IMR-90 (cell line): ENCODE results near the gene TMSB15C. TPM values are rescaled to one million over a fixed set of nuclear protein-coding genes. Genes with fewer than 3 reads are reported as not detected.

Experiments used
- ATAC-seq: fragments of 200-7000 bp; cut with Tn5 transposase; 2 replicates; pipeline ENCODE4 v1.9.1; 2020; ENCODE audit warnings: low read depth, mild to moderate bottlenecking, moderate library complexity
- BruUV-seq: library from RNA; stranded (reverse); fragments of 400-500 nt; replicated peaks from 2 replicates; lab custom pipeline; 2021; lab: Mats Ljungman, UMichigan
- CTCF ChIA-PET: fragments of 300-600 bp; formaldehyde crosslinking; extraction: SDS; loops from one replicate; lab custom pipeline; 2021; ENCODE audit warnings: antibody characterized with exemption; lab: Yijun Ruan, JAX
- POLR2A ChIA-PET: fragments of 300-600 bp; sonication (Branson Sonifier 250); formaldehyde crosslinking; loops from one replicate; lab custom pipeline; 2022; ENCODE audit warnings: antibody characterized with exemption; ENCODE audit not compliant: unreplicated experiment; lab: Charles Lee
- DNase-seq: peaks from one replicate; pipeline ENCODE4 v3.0.0; 2013
- H2AFZ ChIP-seq: replicated peaks from 2 replicates; pipeline ENCODE3; 2013; ENCODE audit warnings: low read length, mild to moderate bottlenecking; ENCODE audit not compliant: poor library complexity
- H2AK5ac ChIP-seq: 2 replicates; pipeline ENCODE4 v1.6.1; 2013; ENCODE audit warnings: low read depth, low read length, inconsistent platforms
- H2AK9ac ChIP-seq: replicated peaks from 2 replicates; pipeline ENCODE3; 2013; ENCODE audit warnings: mild to moderate bottlenecking, low read depth, low read length, moderate library complexity; ENCODE audit not compliant: poor library complexity
- H2BK120ac ChIP-seq: 2 replicates; pipeline ENCODE4 v1.6.1; 2013; ENCODE audit warnings: low read depth, low read length, inconsistent platforms
- H2BK15ac ChIP-seq: 3 replicates; pipeline ENCODE4 v1.6.1; 2013; ENCODE audit warnings: low read depth, low read length, inconsistent platforms
- H2BK20ac ChIP-seq: 2 replicates; pipeline ENCODE4 v1.6.1; 2013; ENCODE audit warnings: low read depth, mild to moderate bottlenecking, inconsistent platforms, low read length, moderate library complexity
- H2BK5ac ChIP-seq: 2 replicates; pipeline ENCODE4 v1.6.1; 2013; ENCODE audit warnings: mild to moderate bottlenecking, low read depth, low read length, inconsistent platforms; ENCODE audit not compliant: poor library complexity, severe bottlenecking
- H3K14ac ChIP-seq: replicated peaks from 2 replicates; pipeline ENCODE4 v1.6.1; 2013; ENCODE audit warnings: low read depth, low read length, inconsistent platforms
- H3K18ac ChIP-seq: 2 replicates; pipeline ENCODE4 v1.6.1; 2013; ENCODE audit warnings: low read depth, low read length, control low read depth
- H3K23ac ChIP-seq: 2 replicates; pipeline ENCODE4 v1.6.1; 2013; ENCODE audit warnings: low read depth, low read length, inconsistent platforms
- H3K27ac ChIP-seq: 2 replicates; pipeline ENCODE4 v1.5.1; 2013; ENCODE audit warnings: mild to moderate bottlenecking, control low read depth, low read length; ENCODE audit not compliant: insufficient read depth
- H3K27me3 ChIP-seq: 2 replicates; pipeline ENCODE4 v1.6.1; 2013; ENCODE audit warnings: low read length; ENCODE audit not compliant: control insufficient read depth, insufficient read depth
- H3K36me3 ChIP-seq: 2 replicates; pipeline ENCODE4 v1.6.1; 2013; ENCODE audit warnings: low read length, mixed read lengths; ENCODE audit not compliant: control insufficient read depth, insufficient read depth
- H3K4ac ChIP-seq: 2 replicates; pipeline ENCODE4 v1.6.1; 2013; ENCODE audit warnings: low read depth, low read length, inconsistent platforms
- H3K4me1 ChIP-seq: 2 replicates; pipeline ENCODE4 v1.6.1; 2013; ENCODE audit warnings: low read length, mixed read lengths; ENCODE audit not compliant: control insufficient read depth, insufficient read depth
- H3K4me2 ChIP-seq: 2 replicates; pipeline ENCODE4 v1.6.1; 2013; ENCODE audit warnings: low read depth, mild to moderate bottlenecking, control low read depth, low read length, moderate library complexity
- H3K4me3 ChIP-seq: 2 replicates; pipeline ENCODE4 v1.5.1; 2013; ENCODE audit warnings: low read depth, mild to moderate bottlenecking, control low read depth, low read length, moderate library complexity; ENCODE audit not compliant: insufficient read depth
- H3K56ac ChIP-seq: 2 replicates; pipeline ENCODE4 v1.6.1; 2013; ENCODE audit warnings: low read length, inconsistent platforms; ENCODE audit not compliant: insufficient read depth; ENCODE audit errors: extremely low read depth
- H3K79me1 ChIP-seq, 2 experiments: 2 replicates each; pipeline ENCODE4 v1.6.1; 2013; ENCODE audit warnings: low read length in 2 of 2, inconsistent platforms in 1 of 2, low read depth in 1 of 2
- H3K9ac ChIP-seq: 2 replicates; pipeline ENCODE4 v1.6.1; 2013; ENCODE audit warnings: low read depth, low read length, control low read depth
- H3K9me1 ChIP-seq: 2 replicates; pipeline ENCODE4 v1.6.1; 2013; ENCODE audit warnings: low read length, inconsistent platforms; ENCODE audit not compliant: insufficient read depth
- H3K9me3 ChIP-seq: 2 replicates; pipeline ENCODE4 v1.6.1; 2013; ENCODE audit warnings: low read length; ENCODE audit not compliant: control insufficient read depth, insufficient read depth
- H4K20me1 ChIP-seq: 2 replicates; pipeline ENCODE4 v1.6.1; 2013; ENCODE audit warnings: low read length, inconsistent platforms; ENCODE audit not compliant: insufficient read depth
- H4K5ac ChIP-seq: 2 replicates; pipeline ENCODE4 v1.6.1; 2013; ENCODE audit warnings: mild to moderate bottlenecking, low read depth, low read length, control low read depth
- H4K8ac ChIP-seq, 2 experiments: 2 replicates each; pipeline ENCODE4 v1.6.1; 2013; ENCODE audit warnings: low read depth in 2 of 2, low read length in 2 of 2, control low read depth in 1 of 2, inconsistent platforms in 1 of 2
- H4K91ac ChIP-seq: 2 replicates; pipeline ENCODE4 v1.6.1; 2013; ENCODE audit warnings: low read depth, low read length, inconsistent platforms; ENCODE audit not compliant: insufficient read depth
- BHLHE40 ChIP-seq: fragments of 150-350 bp; IDR thresholded peaks from 2 replicates; pipeline ENCODE4 v1.6.1; 2016; ENCODE audit warnings: mild to moderate bottlenecking, low read depth, low read length
- CHD1 ChIP-seq: IDR thresholded peaks from 2 replicates; pipeline ENCODE4 v1.6.1; 2012; ENCODE audit warnings: low read depth, low read length, improper control_type of control experiment
- FOS ChIP-seq: fragments of 150-350 bp; IDR thresholded peaks from 2 replicates; pipeline ENCODE4 v1.6.1; 2016; ENCODE audit warnings: low read depth, low read length
- MAFK ChIP-seq: IDR thresholded peaks from 2 replicates; pipeline ENCODE4 v1.6.1; 2012; ENCODE audit warnings: low read depth, low read length, improper control_type of control experiment
- MAZ ChIP-seq: IDR thresholded peaks from 2 replicates; pipeline ENCODE4 v1.6.1; 2012; ENCODE audit warnings: low read depth, mild to moderate bottlenecking, low read length, improper control_type of control experiment, moderate library complexity, borderline replicate concordance
- MXI1 ChIP-seq: IDR thresholded peaks from 2 replicates; pipeline ENCODE4 v1.6.1; 2012; ENCODE audit warnings: low read depth, mild to moderate bottlenecking, low read length, moderate library complexity, borderline replicate concordance
- NFE2L2 ChIP-seq: fragments of 150-350 bp; IDR thresholded peaks from 2 replicates; pipeline ENCODE4 v1.6.1; 2016; ENCODE audit warnings: low read depth, mild to moderate bottlenecking, low read length
- POLR2A ChIP-seq: IDR thresholded peaks from 2 replicates; pipeline ENCODE4 v1.6.1; 2012; ENCODE audit warnings: mild to moderate bottlenecking, low read depth, low read length
- RAD21 ChIP-seq: IDR thresholded peaks from 2 replicates; pipeline ENCODE4 v1.6.1; 2012; ENCODE audit warnings: low read length, improper control_type of control experiment
- RCOR1 ChIP-seq: IDR thresholded peaks from 2 replicates; pipeline ENCODE4 v1.6.1; 2012; ENCODE audit warnings: mild to moderate bottlenecking, low read length, improper control_type of control experiment; ENCODE audit not compliant: insufficient replicate concordance
- RFX5 ChIP-seq: IDR thresholded peaks from 2 replicates; pipeline ENCODE4 v1.8.0; 2012; ENCODE audit warnings: low read depth, mild to moderate bottlenecking, low read length, moderate library complexity
- WGBS, 2 experiments: methylation state at CpG; one replicate each; pipeline versions ENCODE4 v1.1.5 to v1.1.7; 2013; ENCODE audit warnings: missing lambda C conversion rate in 2 of 2; ENCODE audit not compliant: insufficient read length in 1 of 2; ENCODE audit errors: extremely low coverage in 2 of 2; 5-methylcytosine and 5-hydroxymethylcytosine counted together
- dilution Hi-C: fragments of 300-500 bp; cut with HindIII; formaldehyde crosslinking; loops from one replicate; pipeline ENCODE4 v1.14.3; 2018; ENCODE audit warnings: low sequenced_read_pairs; ENCODE audit not compliant: unreplicated experiment
- in situ Hi-C: fragments of 300-500 bp; cut with MboI; formaldehyde crosslinking; loops from 3 replicates; pipeline ENCODE4 v1.14.3; 2019; ENCODE audit warnings: low sequenced_read_pairs, inconsistent platforms, mixed read lengths
- intact Hi-C: fragments of 100-400 bp; cut with micrococcal nuclease; formaldehyde crosslinking; loops from 2 replicates; pipeline ENCODE4 v1.10.0; 2022
- polyA plus RNA-seq, 3 experiments: library from polyadenylated mRNA; depleted of rRNA; stranded (reverse); fragments of >200 nt; gene quantifications; 2 replicates each; pipeline ENCODE4 v1.2.3, GENCODE V29; 2012; ENCODE audit warnings: low replicate concordance in 1 of 3
- total RNA-seq: library from RNA; depleted of rRNA; stranded (reverse); fragments of >200 nt; gene quantifications from 2 replicates; pipeline ENCODE4 v1.2.3, GENCODE V29; 2012
- TF ChIP-seq, protein P1 (sequence below): conservative IDR thresholded peaks from 2 replicates; pipeline ENCODE4 v1.5.1; 2012; ENCODE audit warnings: mild to moderate bottlenecking, low read depth, low read length, improper control_type of control experiment
- TF ChIP-seq, protein P2 (sequence below): fragments of 150-350 bp; IDR thresholded peaks from 2 replicates; pipeline ENCODE4 v1.6.1; 2017; ENCODE audit warnings: mild to moderate bottlenecking, antibody characterized with exemption, low read length, low read depth
- TF ChIP-seq, protein P3 (sequence below): fragments of 150-350 bp; IDR thresholded peaks from 2 replicates; pipeline ENCODE4 v1.6.1; 2016; ENCODE audit warnings: low read depth, mild to moderate bottlenecking, low read length, moderate library complexity, borderline replicate concordance

TMSB15C gene
- total and polyA plus RNA-seq, 2 of the 4 experiments (the other 2 are of a cell fraction) = 1.9 to 2.0 TPM

DNA sequence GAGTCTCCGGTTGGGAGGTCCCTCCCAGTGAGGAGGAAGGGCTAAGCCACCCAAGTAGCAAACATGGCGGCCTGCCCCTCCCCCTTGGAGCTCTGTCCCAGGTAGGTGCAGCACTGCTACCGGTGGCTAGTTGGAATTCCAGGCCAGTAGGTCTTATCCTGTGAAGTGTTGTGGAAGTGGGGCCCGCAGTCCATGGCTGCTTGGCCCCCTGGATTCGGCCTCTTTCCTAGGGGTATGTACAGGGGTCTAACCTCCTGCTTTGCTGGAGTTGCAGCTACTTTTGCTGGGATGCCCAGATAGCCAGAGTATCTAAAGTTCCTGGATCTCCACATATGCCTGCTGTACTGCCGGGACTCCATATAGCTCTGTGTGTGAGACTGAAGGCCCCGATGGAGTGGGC, 9.9 kb upstream of the TMSB15C start:
- H3K23ac ChIP-seq = no peak overlapping the region
- H3K56ac ChIP-seq = no peak overlapping the region
- CTCF ChIA-PET = no interaction called here
- no peak overlapping the region for H3K4me3 ChIP-seq
- POLR2A ChIA-PET = no interaction called here
- H4K20me1 ChIP-seq = no peaks in the 10 kb centered on the region
- H3K36me3 ChIP-seq = no peaks in the 10 kb centered on the region
- in situ Hi-C loops = no loop called here
- H2AK5ac ChIP-seq = no peak overlapping the region
- H3K9me1 ChIP-seq = no peaks in the 10 kb centered on the region
- H2BK15ac ChIP-seq = no peak overlapping the region
- no peak overlapping the region for H3K4ac ChIP-seq
- no CpG with 5 or more reads among the region's 7 CpGs for WGBS, 2 experiments
- dilution Hi-C loops = no loop called here
- no peak overlapping the region for H3K27ac ChIP-seq
- H2BK20ac ChIP-seq = no peak overlapping the region
- H4K5ac ChIP-seq = no peak overlapping the region
- peaks cover 4% of the 10 kb centered on the region for H3K27me3 ChIP-seq
- H3K14ac ChIP-seq = no peak overlapping the region
- H3K9me3 ChIP-seq = no peaks in the 10 kb centered on the region
- BruUV-seq = no TSS peak
- ATAC-seq (no peak), DNase-seq (no peak)
- no peak overlapping the region for H2AK9ac ChIP-seq
- H2BK5ac ChIP-seq = no peak overlapping the region
- no peak overlapping the region for H4K91ac ChIP-seq
- H2BK120ac ChIP-seq = no peak overlapping the region
- H3K79me1 ChIP-seq = no peaks in the 10 kb centered on the region
- H3K18ac ChIP-seq = no peak overlapping the region
- no peak overlapping the region for H4K8ac ChIP-seq
- H2AFZ ChIP-seq = no peak overlapping the region
- no peaks in the 10 kb centered on the region for H3K4me1 ChIP-seq
- no peak overlapping the region for H3K9ac ChIP-seq
- TF ChIP-seq BHLHE40 (no peak), NFE2L2 (no peak), MXI1 (no peak), POLR2A (no peak), MAZ (no peak), FOS (no peak), RFX5 (no peak), RAD21 (no peak), CHD1 (no peak), RCOR1 (no peak), MAFK (no peak)
- TF ChIP-seq, protein P1, sequence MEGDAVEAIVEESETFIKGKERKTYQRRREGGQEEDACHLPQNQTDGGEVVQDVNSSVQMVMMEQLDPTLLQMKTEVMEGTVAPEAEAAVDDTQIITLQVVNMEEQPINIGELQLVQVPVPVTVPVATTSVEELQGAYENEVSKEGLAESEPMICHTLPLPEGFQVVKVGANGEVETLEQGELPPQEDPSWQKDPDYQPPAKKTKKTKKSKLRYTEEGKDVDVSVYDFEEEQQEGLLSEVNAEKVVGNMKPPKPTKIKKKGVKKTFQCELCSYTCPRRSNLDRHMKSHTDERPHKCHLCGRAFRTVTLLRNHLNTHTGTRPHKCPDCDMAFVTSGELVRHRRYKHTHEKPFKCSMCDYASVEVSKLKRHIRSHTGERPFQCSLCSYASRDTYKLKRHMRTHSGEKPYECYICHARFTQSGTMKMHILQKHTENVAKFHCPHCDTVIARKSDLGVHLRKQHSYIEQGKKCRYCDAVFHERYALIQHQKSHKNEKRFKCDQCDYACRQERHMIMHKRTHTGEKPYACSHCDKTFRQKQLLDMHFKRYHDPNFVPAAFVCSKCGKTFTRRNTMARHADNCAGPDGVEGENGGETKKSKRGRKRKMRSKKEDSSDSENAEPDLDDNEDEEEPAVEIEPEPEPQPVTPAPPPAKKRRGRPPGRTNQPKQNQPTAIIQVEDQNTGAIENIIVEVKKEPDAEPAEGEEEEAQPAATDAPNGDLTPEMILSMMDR = no peak
- TF ChIP-seq, protein P2, sequence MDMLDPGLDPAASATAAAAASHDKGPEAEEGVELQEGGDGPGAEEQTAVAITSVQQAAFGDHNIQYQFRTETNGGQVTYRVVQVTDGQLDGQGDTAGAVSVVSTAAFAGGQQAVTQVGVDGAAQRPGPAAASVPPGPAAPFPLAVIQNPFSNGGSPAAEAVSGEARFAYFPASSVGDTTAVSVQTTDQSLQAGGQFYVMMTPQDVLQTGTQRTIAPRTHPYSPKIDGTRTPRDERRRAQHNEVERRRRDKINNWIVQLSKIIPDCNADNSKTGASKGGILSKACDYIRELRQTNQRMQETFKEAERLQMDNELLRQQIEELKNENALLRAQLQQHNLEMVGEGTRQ = no peak
- TF ChIP-seq, protein P3, sequence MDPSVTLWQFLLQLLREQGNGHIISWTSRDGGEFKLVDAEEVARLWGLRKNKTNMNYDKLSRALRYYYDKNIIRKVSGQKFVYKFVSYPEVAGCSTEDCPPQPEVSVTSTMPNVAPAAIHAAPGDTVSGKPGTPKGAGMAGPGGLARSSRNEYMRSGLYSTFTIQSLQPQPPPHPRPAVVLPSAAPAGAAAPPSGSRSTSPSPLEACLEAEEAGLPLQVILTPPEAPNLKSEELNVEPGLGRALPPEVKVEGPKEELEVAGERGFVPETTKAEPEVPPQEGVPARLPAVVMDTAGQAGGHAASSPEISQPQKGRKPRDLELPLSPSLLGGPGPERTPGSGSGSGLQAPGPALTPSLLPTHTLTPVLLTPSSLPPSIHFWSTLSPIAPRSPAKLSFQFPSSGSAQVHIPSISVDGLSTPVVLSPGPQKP = no peak
- H3K4me2 ChIP-seq = no peak overlapping the region
- intact Hi-C loops = no loop called here
